ENCODE data around the gene CYBC1.
"Not testable (repeated sequence)": the region's sequence is repeated elsewhere in the genome, so short reads cannot be mapped to it uniquely, and the experiment has no call there.

Gene CYBC1

GRCh38 chr17:82477934-82478333 is 27.4 kb upstream of the CYBC1 start:
- no peak for DNase-seq (ENCODE audit: low spot score)

- no peak for DNase-seq (ENCODE audit: low spot score)
These were observed 24.9 kb upstream of the CYBC1 start for GRCh38 chr17:82475458-82475857.

- no peak for DNase-seq (ENCODE audit: low spot score)
These were observed 23.9 kb upstream of the CYBC1 start for GRCh38 chr17:82474223-82475010.

- no peak for DNase-seq (ENCODE audit: low spot score)
These were observed 19.5 kb upstream of the CYBC1 start for GRCh38 chr17:82470065-82470464.

GRCh38 chr17:82468692-82469091 is 18.1 kb upstream of the CYBC1 start:
- DNase-seq (ENCODE audit: low spot score), result no peak

GRCh38 chr17:82465023-82465603 is 14.6 kb upstream of the CYBC1 start:
- no peak for DNase-seq (ENCODE audit: low spot score)

GRCh38 chr17:82464567-82464929 is 14.0 kb upstream of the CYBC1 start:
- no peak for DNase-seq (ENCODE audit: low spot score)

- no peak for DNase-seq (ENCODE audit: low spot score)
These were observed 13.5 kb upstream of the CYBC1 start for GRCh38 chr17:82463925-82464566.

GRCh38 chr17:82463391-82463790 is 12.8 kb upstream of the CYBC1 start:
- no peak for DNase-seq (ENCODE audit: low spot score)

GRCh38 chr17:82461827-82462524 is 11.4 kb upstream of the CYBC1 start:
- no peak for DNase-seq (ENCODE audit: low spot score)

GRCh38 chr17:82459936-82460335 is 9.4 kb upstream of the CYBC1 start:
- not testable (repeated sequence) for DNase-seq (ENCODE audit: low spot score)

GRCh38 chr17:82458885-82459424 is 8.4 kb upstream of the CYBC1 start:
- DNase-seq (ENCODE audit: low spot score), result no peak

- peak; percentile 99 for DNase-seq (ENCODE audit: low spot score)
These were observed 7.8 kb upstream of the CYBC1 start, which contains the start of gene NARF for GRCh38 chr17:82458179-82458884. Gene NARF, plus strand, starts transcription at chr17:82458741. Its CDS starts 63 bp downstream, at chr17:82458804.

GRCh38 chr17:82457929-82458178 is 7.3 kb upstream of the CYBC1 start:
- peak; percentile 94 for DNase-seq (ENCODE audit: low spot score)

- DNase-seq (ENCODE audit: low spot score), result peak; percentile 26
These were observed 6.7 kb upstream of the CYBC1 start for GRCh38 chr17:82457073-82457928.

GRCh38 chr17:82453706-82454105 is 3.2 kb upstream of the CYBC1 start:
- DNase-seq (ENCODE audit: low spot score), result not testable (repeated sequence)

GRCh38 chr17:82453151-82453550 is 2.6 kb upstream of the CYBC1 start:
- not testable (repeated sequence) for DNase-seq (ENCODE audit: low spot score)

- DNase-seq (ENCODE audit: low spot score), result no peak
These were observed 1.6 kb upstream of the CYBC1 start for GRCh38 chr17:82452162-82452561.

GRCh38 chr17:82449883-82450356 is 632 bp downstream of the CYBC1 start:
- no peak for DNase-seq (ENCODE audit: low spot score)

GRCh38 chr17:82449131-82449882 is 1.2 kb downstream of the CYBC1 start:
- DNase-seq (ENCODE audit: low spot score), result no peak

All from globus pallidus (tissue), 1 donor.